K562 (cell line): ENCODE results near the gene RNF144A. TPM values are rescaled to one million over a fixed set of nuclear protein-coding genes. Genes with fewer than 3 reads are reported as not detected.

Experiments
- ATAC-seq: fragments of 200-7000 bp; cut with Tn5 transposase; 3 replicates; pipeline ENCODE4 v1.9.1; 2020; ENCODE audit warnings: moderate library complexity
- BruUV-seq: library from RNA; stranded (reverse); fragments of 400-500 nt; replicated peaks from 2 replicates; lab custom pipeline; 2021; lab: Mats Ljungman, UMichigan
- CTCF ChIA-PET: fragments of 300-600 bp; formaldehyde crosslinking; extraction: SDS; loops from one replicate; lab custom pipeline; 2021; ENCODE audit warnings: low intra/inter-chr PET ratio; lab: Yijun Ruan, JAX
- POLR2A ChIA-PET: fragments of 300-600, 350-650 bp; sonication (Branson Sonifier 250); formaldehyde crosslinking; extraction: SDS; loops from one replicate; lab custom pipeline; 2021; ENCODE audit warnings: antibody characterized with exemption, inconsistent platforms; lab: Yijun Ruan, JAX
- DNase-seq, 4 experiments: peaks; one replicate each; pipeline versions ENCODE4 v3.0.0 to v3.0.0-alpha.2; 2011 to 2018; ENCODE audit warnings: low spot score in 3 of 4, mixed read lengths in 3 of 4; ENCODE audit errors: extremely low read depth in 1 of 4
- FAIRE-seq: peaks from 2 replicates; lab custom pipeline; 2011; peaks lifted over from hg19 to GRCh38; lab: Jason Lieb, UNC
- H2AFZ ChIP-seq: 2 replicates; pipeline ENCODE4 v1.6.0; 2011; ENCODE audit warnings: low read depth, low read length, control low read depth, inconsistent platforms
- H3K27ac ChIP-seq: fragments of 200-600 bp; 3 replicates; pipeline ENCODE4 v1.8.0; 2011; ENCODE audit warnings: low read depth, mild to moderate bottlenecking, control low read depth, inconsistent platforms, low read length, moderate library complexity, mixed read lengths; ENCODE audit errors: extremely low read depth
- H3K27me3 ChIP-seq, 2 experiments: fragments of 300-600 bp in 1 of 2; 2 replicates in 1 of 2; 3 replicates in 1 of 2; pipeline versions ENCODE4 v1.6.0 to v1.8.0; 2011; ENCODE audit warnings: inconsistent platforms in 2 of 2, low read length in 2 of 2, mild to moderate bottlenecking in 1 of 2, mixed read lengths in 1 of 2, moderate library complexity in 1 of 2; ENCODE audit not compliant: control insufficient read depth in 2 of 2, insufficient read depth in 2 of 2
- H3K36me3 ChIP-seq: fragments of 300-600 bp; 3 replicates; pipeline ENCODE4 v1.8.0; 2011; ENCODE audit warnings: mild to moderate bottlenecking, low read length, inconsistent platforms; ENCODE audit not compliant: control insufficient read depth, insufficient read depth
- H3K4me1 ChIP-seq, 2 experiments: fragments of 200-600 bp in 1 of 2; replicated peaks in 1 of 2; 2 replicates in 1 of 2; 3 replicates in 1 of 2; pipeline versions ENCODE4 v1.5.1 to v1.8.0; 2011; ENCODE audit warnings: inconsistent platforms in 2 of 2, low read length in 2 of 2, mild to moderate bottlenecking in 1 of 2, mixed read lengths in 1 of 2, moderate library complexity in 1 of 2; ENCODE audit not compliant: control insufficient read depth in 2 of 2, insufficient read depth in 2 of 2
- H3K4me2 ChIP-seq: 2 replicates; pipeline ENCODE4 v1.6.1; 2011; ENCODE audit warnings: low read length, control low read depth, inconsistent platforms, mixed read lengths; ENCODE audit not compliant: insufficient read depth
- H3K4me3 ChIP-seq: fragments of 200-600 bp; sonication (generic), shearing (Covaris generic); 2 replicates; pipeline ENCODE4 v1.5.1; 2016; ENCODE audit warnings: control low read depth, inconsistent platforms
- H3K79me2 ChIP-seq: fragments of 200-600 bp; 3 replicates; pipeline ENCODE4 v1.8.0; 2011; ENCODE audit warnings: low read length, inconsistent platforms; ENCODE audit not compliant: control insufficient read depth, insufficient read depth
- H3K9ac ChIP-seq, 2 experiments: 2 replicates each; pipeline versions ENCODE4 v1.6.0 to v1.6.1; 2011; ENCODE audit warnings: low read depth in 2 of 2, low read length in 2 of 2, control low read depth in 1 of 2, inconsistent platforms in 1 of 2, mild to moderate bottlenecking in 1 of 2, mixed read lengths in 1 of 2; ENCODE audit not compliant: insufficient read depth in 1 of 2
- H3K9me1 ChIP-seq: one replicate; pipeline ENCODE4 v1.6.0; 2011; ENCODE audit warnings: inconsistent platforms, mild to moderate bottlenecking, low read length, moderate library complexity; ENCODE audit not compliant: control insufficient read depth, insufficient read depth
- H3K9me3 ChIP-seq: replicated peaks from 2 replicates; pipeline ENCODE4 v1.5.1; 2011; ENCODE audit warnings: low read depth, low read length, inconsistent platforms; ENCODE audit not compliant: control insufficient read depth, insufficient read depth
- H4K20me1 ChIP-seq: replicated peaks from 2 replicates; pipeline ENCODE4 v1.6.1; 2011; ENCODE audit warnings: low read length, inconsistent platforms, mixed read lengths; ENCODE audit not compliant: control insufficient read depth, insufficient read depth
- FIP1L1 ChIP-seq: fragments of 200-400 bp; formaldehyde crosslinking; IDR thresholded peaks from 2 replicates; pipeline ENCODE4 v1.6.1; 2018; ENCODE audit warnings: mild to moderate bottlenecking, low read depth, low read length; ENCODE audit not compliant: poor library complexity, severe bottlenecking
- HNRNPLL ChIP-seq: fragments of 200-400 bp; formaldehyde crosslinking; IDR thresholded peaks from 2 replicates; pipeline ENCODE4 v1.6.1; 2017; ENCODE audit warnings: low read length, low read depth, mild to moderate bottlenecking; ENCODE audit not compliant: poor library complexity, severe bottlenecking
- IRF2 ChIP-seq: sonication (generic); formaldehyde crosslinking; IDR thresholded peaks from 2 replicates; pipeline ENCODE4 v1.8.1; 2022; ENCODE audit warnings: mild to moderate bottlenecking, missing genetic modification reagents
- KDM2B ChIP-seq: fragments of 250-450 bp; sonication (Bioruptor Pico); IDR thresholded peaks from 2 replicates; pipeline ENCODE4 v1.8.0; 2021; ENCODE audit warnings: mild to moderate bottlenecking, moderate library complexity
- NR4A1 ChIP-seq, 2 experiments: fragments of 250-450 bp in 1 of 2; fragments of 450-650 bp in 1 of 2; sonication (Bioruptor Pico) in 1 of 2; IDR thresholded peaks; 2 replicates each; pipeline versions ENCODE4 v1.4.0 to v1.6.1; 2016 to 2020; ENCODE audit warnings: mild to moderate bottlenecking in 2 of 2, missing compliant biosample characterization in 1 of 2, missing genetic modification characterization in 1 of 2, moderate library complexity in 1 of 2
- RCOR1 ChIP-seq, 2 experiments: IDR thresholded peaks; 2 replicates each; pipeline ENCODE4 v1.6.1; 2012; ENCODE audit warnings: low read depth in 2 of 2, low read length in 2 of 2, borderline replicate concordance in 1 of 2, improper control_type of control experiment in 1 of 2
- TAF7 ChIP-seq: fragments of 450-650 bp; IDR thresholded peaks from 2 replicates; pipeline ENCODE4 v1.6.1; 2016; ENCODE audit warnings: missing genetic modification characterization, missing compliant biosample characterization
- ZNF165 ChIP-seq: fragments of 250-450 bp; sonication (Bioruptor Pico); IDR thresholded peaks from 2 replicates; pipeline ENCODE4 v1.4.0; 2020; ENCODE audit warnings: borderline replicate concordance
- ZNF41 ChIP-seq: fragments of 250-450 bp; sonication (Bioruptor Pico); conservative IDR thresholded peaks from 2 replicates; pipeline ENCODE4 v1.4.0; 2020; ENCODE audit warnings: mild to moderate bottlenecking
- ZNF57 ChIP-seq: fragments of 450-650 bp; formaldehyde crosslinking; IDR thresholded peaks from 2 replicates; pipeline ENCODE4 v1.4.0; 2020; ENCODE audit warnings: mild to moderate bottlenecking, moderate library complexity
- WGBS: fragments of 100-300 bp; shearing (Covaris generic); methylation state at CpG from one replicate; pipeline ENCODE4 v1.1.6; 2016; ENCODE audit warnings: low coverage, mixed read lengths; ENCODE audit not compliant: insufficient coverage; ENCODE audit errors: missing lambda C conversion rate; 5-methylcytosine and 5-hydroxymethylcytosine counted together
- in situ Hi-C: fragments of 300-500 bp; cut with MboI; formaldehyde crosslinking; loops from 4 replicates; pipeline ENCODE4 v1.15.0; 2018; ENCODE audit warnings: inconsistent platforms, mixed read lengths
- intact Hi-C: fragments of 100-400 bp; cut with micrococcal nuclease; formaldehyde crosslinking; loops from 2 replicates; pipeline ENCODE4 v1.14.2; 2022
- polyA plus RNA-seq, 8 experiments: library from polyadenylated mRNA; depleted of rRNA in 4 of 8; stranded (reverse) in 5 of 8; unstranded in 3 of 8; fragments of >200 nt; fragmentation: Nextera tagmentation in 2 of 8; fragmentation: Illumina TruSeq in 1 of 8; extraction: Ambion mirVana in 2 of 8; extraction: Trizol in 1 of 8; gene quantifications; 2 replicates each; pipeline versions ENCODE4 v1.2.1 to v1.2.3, GENCODE V29; 2011 to 2014; ENCODE audit warnings: inconsistent platforms in 1 of 8, missing spikeins in 1 of 8
- total RNA-seq, 7 experiments: library from RNA; depleted of rRNA in 6 of 7; stranded (reverse); fragments of >200 nt in 6 of 7; fragmentation: Illumina TruSeq in 2 of 7; extraction: Trizol in 2 of 7; gene quantifications; 2 replicates each; pipeline versions ENCODE4 v1.2.1 to v1.2.3, GENCODE V29; 2011 to 2021; ENCODE audit warnings: low replicate concordance in 1 of 7
- TF ChIP-seq, protein P1 (sequence below): fragments of 450-650 bp; IDR thresholded peaks from 2 replicates; pipeline ENCODE4 v1.6.1; 2016; ENCODE audit warnings: mild to moderate bottlenecking, moderate library complexity

Gene RNF144A
- total and polyA plus RNA-seq, 9 of the 15 experiments (the other 6 are each of a cell fraction or from before 2014, with no cell fraction given), result 0.96 to 11.3 (median 6.2) TPM

DNA sequence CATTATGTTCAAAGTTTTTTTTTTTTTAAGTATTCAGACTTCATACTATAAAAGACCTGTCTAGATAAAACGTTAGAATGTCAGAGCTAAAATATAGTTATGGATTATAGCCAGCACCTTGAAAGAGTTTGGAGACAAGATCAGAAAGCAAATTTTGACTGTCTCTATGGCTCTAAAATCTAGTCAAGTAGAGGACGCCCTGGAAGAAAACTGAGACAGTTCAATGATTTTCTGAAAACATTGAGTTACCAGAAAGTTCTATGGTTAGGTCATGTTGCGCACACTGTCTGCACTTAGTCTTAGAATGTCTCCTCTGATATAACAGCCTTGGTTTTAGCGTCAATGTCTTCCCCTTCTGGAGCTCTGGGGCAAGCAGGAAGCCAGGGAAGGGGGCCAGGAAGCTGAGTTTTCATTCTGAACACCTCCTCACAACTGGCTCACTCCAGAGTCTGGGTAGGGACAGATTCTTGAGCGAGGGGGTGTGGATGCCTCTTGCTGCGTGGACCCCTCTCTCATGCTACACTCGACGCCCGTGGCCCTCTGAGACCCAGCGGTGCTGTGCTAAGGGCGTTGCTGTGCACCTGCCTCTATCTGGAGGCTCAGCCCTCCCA is 99.5 kb downstream of the RNF144A start:
- FAIRE-seq (no peak), DNase-seq (no peak)
- no TSS peak for BruUV-seq
- TF ChIP-seq ZNF41 (CRISPR knock-in tag) (no peak), TAF7 (tag) (no peak), ZNF57 (no peak), RCOR1 (IDR thresholded peaks at IDR 0.05; ENCODE audit: borderline replicate concordance in 1 of 2, low read depth in 2 of 2, low read length in 2 of 2) (no peak), IRF2 (no peak), NR4A1 (CRISPR knock-in tag; IDR thresholded peaks at IDR 0.05) (no peak), NR4A1 (tag; IDR thresholded peaks at IDR 0.05) (no peak), FIP1L1 (no peak), ZNF165 (CRISPR knock-in tag) (no peak), KDM2B (no peak), HNRNPLL (no peak)
- TF ChIP-seq, protein P1, sequence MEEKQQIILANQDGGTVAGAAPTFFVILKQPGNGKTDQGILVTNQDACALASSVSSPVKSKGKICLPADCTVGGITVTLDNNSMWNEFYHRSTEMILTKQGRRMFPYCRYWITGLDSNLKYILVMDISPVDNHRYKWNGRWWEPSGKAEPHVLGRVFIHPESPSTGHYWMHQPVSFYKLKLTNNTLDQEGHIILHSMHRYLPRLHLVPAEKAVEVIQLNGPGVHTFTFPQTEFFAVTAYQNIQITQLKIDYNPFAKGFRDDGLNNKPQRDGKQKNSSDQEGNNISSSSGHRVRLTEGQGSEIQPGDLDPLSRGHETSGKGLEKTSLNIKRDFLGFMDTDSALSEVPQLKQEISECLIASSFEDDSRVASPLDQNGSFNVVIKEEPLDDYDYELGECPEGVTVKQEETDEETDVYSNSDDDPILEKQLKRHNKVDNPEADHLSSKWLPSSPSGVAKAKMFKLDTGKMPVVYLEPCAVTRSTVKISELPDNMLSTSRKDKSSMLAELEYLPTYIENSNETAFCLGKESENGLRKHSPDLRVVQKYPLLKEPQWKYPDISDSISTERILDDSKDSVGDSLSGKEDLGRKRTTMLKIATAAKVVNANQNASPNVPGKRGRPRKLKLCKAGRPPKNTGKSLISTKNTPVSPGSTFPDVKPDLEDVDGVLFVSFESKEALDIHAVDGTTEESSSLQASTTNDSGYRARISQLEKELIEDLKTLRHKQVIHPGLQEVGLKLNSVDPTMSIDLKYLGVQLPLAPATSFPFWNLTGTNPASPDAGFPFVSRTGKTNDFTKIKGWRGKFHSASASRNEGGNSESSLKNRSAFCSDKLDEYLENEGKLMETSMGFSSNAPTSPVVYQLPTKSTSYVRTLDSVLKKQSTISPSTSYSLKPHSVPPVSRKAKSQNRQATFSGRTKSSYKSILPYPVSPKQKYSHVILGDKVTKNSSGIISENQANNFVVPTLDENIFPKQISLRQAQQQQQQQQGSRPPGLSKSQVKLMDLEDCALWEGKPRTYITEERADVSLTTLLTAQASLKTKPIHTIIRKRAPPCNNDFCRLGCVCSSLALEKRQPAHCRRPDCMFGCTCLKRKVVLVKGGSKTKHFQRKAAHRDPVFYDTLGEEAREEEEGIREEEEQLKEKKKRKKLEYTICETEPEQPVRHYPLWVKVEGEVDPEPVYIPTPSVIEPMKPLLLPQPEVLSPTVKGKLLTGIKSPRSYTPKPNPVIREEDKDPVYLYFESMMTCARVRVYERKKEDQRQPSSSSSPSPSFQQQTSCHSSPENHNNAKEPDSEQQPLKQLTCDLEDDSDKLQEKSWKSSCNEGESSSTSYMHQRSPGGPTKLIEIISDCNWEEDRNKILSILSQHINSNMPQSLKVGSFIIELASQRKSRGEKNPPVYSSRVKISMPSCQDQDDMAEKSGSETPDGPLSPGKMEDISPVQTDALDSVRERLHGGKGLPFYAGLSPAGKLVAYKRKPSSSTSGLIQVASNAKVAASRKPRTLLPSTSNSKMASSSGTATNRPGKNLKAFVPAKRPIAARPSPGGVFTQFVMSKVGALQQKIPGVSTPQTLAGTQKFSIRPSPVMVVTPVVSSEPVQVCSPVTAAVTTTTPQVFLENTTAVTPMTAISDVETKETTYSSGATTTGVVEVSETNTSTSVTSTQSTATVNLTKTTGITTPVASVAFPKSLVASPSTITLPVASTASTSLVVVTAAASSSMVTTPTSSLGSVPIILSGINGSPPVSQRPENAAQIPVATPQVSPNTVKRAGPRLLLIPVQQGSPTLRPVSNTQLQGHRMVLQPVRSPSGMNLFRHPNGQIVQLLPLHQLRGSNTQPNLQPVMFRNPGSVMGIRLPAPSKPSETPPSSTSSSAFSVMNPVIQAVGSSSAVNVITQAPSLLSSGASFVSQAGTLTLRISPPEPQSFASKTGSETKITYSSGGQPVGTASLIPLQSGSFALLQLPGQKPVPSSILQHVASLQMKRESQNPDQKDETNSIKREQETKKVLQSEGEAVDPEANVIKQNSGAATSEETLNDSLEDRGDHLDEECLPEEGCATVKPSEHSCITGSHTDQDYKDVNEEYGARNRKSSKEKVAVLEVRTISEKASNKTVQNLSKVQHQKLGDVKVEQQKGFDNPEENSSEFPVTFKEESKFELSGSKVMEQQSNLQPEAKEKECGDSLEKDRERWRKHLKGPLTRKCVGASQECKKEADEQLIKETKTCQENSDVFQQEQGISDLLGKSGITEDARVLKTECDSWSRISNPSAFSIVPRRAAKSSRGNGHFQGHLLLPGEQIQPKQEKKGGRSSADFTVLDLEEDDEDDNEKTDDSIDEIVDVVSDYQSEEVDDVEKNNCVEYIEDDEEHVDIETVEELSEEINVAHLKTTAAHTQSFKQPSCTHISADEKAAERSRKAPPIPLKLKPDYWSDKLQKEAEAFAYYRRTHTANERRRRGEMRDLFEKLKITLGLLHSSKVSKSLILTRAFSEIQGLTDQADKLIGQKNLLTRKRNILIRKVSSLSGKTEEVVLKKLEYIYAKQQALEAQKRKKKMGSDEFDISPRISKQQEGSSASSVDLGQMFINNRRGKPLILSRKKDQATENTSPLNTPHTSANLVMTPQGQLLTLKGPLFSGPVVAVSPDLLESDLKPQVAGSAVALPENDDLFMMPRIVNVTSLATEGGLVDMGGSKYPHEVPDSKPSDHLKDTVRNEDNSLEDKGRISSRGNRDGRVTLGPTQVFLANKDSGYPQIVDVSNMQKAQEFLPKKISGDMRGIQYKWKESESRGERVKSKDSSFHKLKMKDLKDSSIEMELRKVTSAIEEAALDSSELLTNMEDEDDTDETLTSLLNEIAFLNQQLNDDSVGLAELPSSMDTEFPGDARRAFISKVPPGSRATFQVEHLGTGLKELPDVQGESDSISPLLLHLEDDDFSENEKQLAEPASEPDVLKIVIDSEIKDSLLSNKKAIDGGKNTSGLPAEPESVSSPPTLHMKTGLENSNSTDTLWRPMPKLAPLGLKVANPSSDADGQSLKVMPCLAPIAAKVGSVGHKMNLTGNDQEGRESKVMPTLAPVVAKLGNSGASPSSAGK, result no peak

More for the DNA sequence above, 99.5 kb downstream of the RNF144A start:
- H3K9ac ChIP-seq, result no peak overlapping the region
- no peak overlapping the region for H2AFZ ChIP-seq
- no peaks in the 10 kb centered on the region for H3K79me2 ChIP-seq
- ChIA-PET POLR2A (interaction anchor here (0.7 kb wide), 1 partner anchor 192 kb away, joined by 3 read pairs; no protein-coding TSS in a partner anchor), CTCF (no interaction called here)
- no peaks in the 10 kb centered on the region for H3K9me3 ChIP-seq
- peaks cover 2 to 5% of the 10 kb centered on the region in 2 experiments; a peak in 1 of 5 replicates for H3K4me1 ChIP-seq
- in situ Hi-C loops, result loop anchor here (25.0 kb wide), 1 partner anchor 179 kb away; no protein-coding TSS in a partner anchor
- H3K27ac ChIP-seq, result no peak overlapping the region
- H3K9me1 ChIP-seq, result no peaks in the 10 kb centered on the region
- H3K4me2 ChIP-seq, result no peak overlapping the region
- 57% methylated on average over 11 of the region's 11 CpGs for WGBS
- no peaks in the 10 kb centered on the region for H4K20me1 ChIP-seq
- no peaks in the 10 kb centered on the region for H3K27me3 ChIP-seq
- ATAC-seq, result no peak
- no peaks in the 10 kb centered on the region for H3K36me3 ChIP-seq
- no peak overlapping the region for H3K4me3 ChIP-seq
- intact Hi-C loops, result no loop called here
